ENCODE measurements around the gene RECQL.

DNA sequence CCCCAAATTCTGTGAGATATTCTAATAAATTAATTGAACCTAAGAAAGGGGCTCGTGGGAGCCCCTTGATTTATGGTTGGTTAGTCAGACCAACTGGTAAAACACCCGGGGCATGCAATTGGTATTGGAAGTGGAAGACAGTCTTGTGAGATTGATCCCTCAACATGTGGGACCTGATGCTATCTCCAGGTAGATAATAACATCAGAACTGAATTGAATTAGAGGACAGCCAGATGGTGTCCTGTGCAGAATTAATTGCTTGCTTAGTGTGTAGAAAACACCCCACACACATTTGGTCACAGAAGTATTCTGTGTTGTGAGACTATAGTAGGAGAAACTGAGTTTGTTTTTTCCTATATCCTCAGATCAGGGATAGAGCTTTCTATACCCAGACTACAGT, 42.0 kb downstream of the RECQL start:
- TF ChIP-seq POLR2A (IDR thresholded peaks at IDR 0.05) (no peak), POLR2AphosphoS5 (IDR thresholded peaks at IDR 0.05) (no peak)
